Mesendoderm (in vitro differentiated cells): Measurements from ENCODE around the gene TAF1C.

ENCODE experiments used
- DNase-seq: peaks from one replicate; pipeline ENCODE4 v3.0.0; 2013
- H2AK5ac ChIP-seq: 2 replicates; pipeline ENCODE4 v1.6.1; 2013; ENCODE audit warnings: low read length, inconsistent platforms
- H2BK120ac ChIP-seq: 2 replicates; pipeline ENCODE4 v1.6.1; 2013; ENCODE audit warnings: low read depth, mild to moderate bottlenecking, low read length, moderate library complexity, mixed read lengths
- H2BK15ac ChIP-seq: replicated peaks from 2 replicates; pipeline ENCODE4 v1.6.1; 2013; ENCODE audit warnings: low read depth, mild to moderate bottlenecking, moderate library complexity
- H2BK5ac ChIP-seq: 2 replicates; pipeline ENCODE4 v1.6.1; 2013; ENCODE audit warnings: low read length, inconsistent platforms
- H3K18ac ChIP-seq: 2 replicates; pipeline ENCODE4 v1.6.1; 2013; ENCODE audit warnings: mild to moderate bottlenecking, low read length, mixed read lengths
- H3K23ac ChIP-seq: one replicate; pipeline ENCODE4 v1.6.1; 2013; ENCODE audit warnings: low read length
- H3K27ac ChIP-seq: 2 replicates; pipeline ENCODE4 v1.5.1; 2013; ENCODE audit warnings: low read depth, mild to moderate bottlenecking, inconsistent platforms, low read length, moderate library complexity
- H3K27me3 ChIP-seq: 2 replicates; pipeline ENCODE4 v1.6.1; 2013; ENCODE audit warnings: low read length, control low read depth, mild to moderate bottlenecking, inconsistent platforms; ENCODE audit not compliant: insufficient read depth, poor library complexity
- H3K36me3 ChIP-seq: 2 replicates; pipeline ENCODE4 v1.6.1; 2013; ENCODE audit warnings: low read length, inconsistent platforms; ENCODE audit not compliant: control insufficient read depth, insufficient read depth
- H3K4ac ChIP-seq: one replicate; pipeline ENCODE4 v1.6.1; 2013; ENCODE audit warnings: low read depth, mild to moderate bottlenecking, low read length, moderate library complexity
- H3K4me1 ChIP-seq: 2 replicates; pipeline ENCODE4 v1.6.1; 2013; ENCODE audit warnings: low read depth, low read length, inconsistent platforms; ENCODE audit not compliant: control insufficient read depth
- H3K4me2 ChIP-seq: 2 replicates; pipeline ENCODE4 v1.6.1; 2013; ENCODE audit warnings: low read length
- H3K4me3 ChIP-seq: 2 replicates; pipeline ENCODE4 v1.5.1; 2013; ENCODE audit warnings: mild to moderate bottlenecking, low read length
- H3K56ac ChIP-seq: one replicate; pipeline ENCODE4 v1.6.1; 2013; ENCODE audit warnings: low read length
- H3K79me1 ChIP-seq: 2 replicates; pipeline ENCODE4 v1.6.1; 2013; ENCODE audit warnings: low read length, inconsistent platforms
- H3K79me2 ChIP-seq: 2 replicates; pipeline ENCODE4 v1.6.1; 2013; ENCODE audit warnings: mild to moderate bottlenecking, low read length; ENCODE audit not compliant: control insufficient read depth, insufficient read depth
- H3K9ac ChIP-seq: 2 replicates; pipeline ENCODE4 v1.6.1; 2013; ENCODE audit warnings: low read length, inconsistent platforms
- H4K5ac ChIP-seq: one replicate; pipeline ENCODE4 v1.6.1; 2013; ENCODE audit warnings: low read length
- H4K8ac ChIP-seq: one replicate; pipeline ENCODE4 v1.6.1; 2013; ENCODE audit warnings: low read depth, mild to moderate bottlenecking, control low read depth, low read length, moderate library complexity
- WGBS: extraction: QIAGEN DNeasy Blood & Tissue Kit; methylation state at CpG from one replicate; pipeline ENCODE4 v1.1.7; 2013; ENCODE audit warnings: low lambda C conversion rate, missing lambda C conversion rate; ENCODE audit not compliant: insufficient coverage; ENCODE audit errors: extremely low coverage; 5-methylcytosine and 5-hydroxymethylcytosine counted together

The TAF1C gene

DNA sequence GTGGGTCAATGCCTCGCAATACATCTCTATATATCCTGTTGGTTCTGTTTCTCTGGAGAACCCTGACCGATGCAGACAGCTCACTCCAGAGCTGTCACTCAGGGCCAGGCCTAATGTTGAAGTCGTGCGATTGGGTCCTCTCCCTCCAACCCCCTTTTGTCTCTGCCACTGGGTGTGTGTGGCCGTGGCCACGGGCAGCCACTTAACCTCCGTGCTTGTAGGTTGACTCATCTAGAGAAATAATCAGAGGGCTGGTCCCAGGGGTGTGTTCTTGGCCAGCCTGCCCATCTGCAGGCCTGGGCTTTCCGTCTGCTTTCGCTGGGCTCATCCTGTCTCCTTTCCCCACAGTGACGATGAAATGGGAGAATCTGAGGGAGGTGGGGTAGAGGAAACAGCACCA is 11.5 kb upstream of the TAF1C start:
- Histone ChIP-seq H2BK120ac (no peak overlapping the region), H3K9ac (no peak overlapping the region), H3K27ac (no peak overlapping the region), H4K5ac (no peak overlapping the region), H3K4me3 (no peak overlapping the region), H3K4me1 (no peaks in the 10 kb centered on the region), H3K36me3 (no peaks in the 10 kb centered on the region), H3K27me3 (no peaks in the 10 kb centered on the region), H3K18ac (no peak overlapping the region), H3K4ac (no peak overlapping the region), H3K4me2 (no peak overlapping the region), H3K79me2 (no peaks in the 10 kb centered on the region), H3K56ac (no peak overlapping the region), H2BK15ac (no peak overlapping the region), H4K8ac (no peak overlapping the region), H3K23ac (no peak overlapping the region), H2AK5ac (no peak overlapping the region), H2BK5ac (no peak overlapping the region), H3K79me1 (no peaks in the 10 kb centered on the region)
- WGBS = no CpG with 5 or more reads among the region's 10 CpGs
- no peak for DNase-seq

DNA sequence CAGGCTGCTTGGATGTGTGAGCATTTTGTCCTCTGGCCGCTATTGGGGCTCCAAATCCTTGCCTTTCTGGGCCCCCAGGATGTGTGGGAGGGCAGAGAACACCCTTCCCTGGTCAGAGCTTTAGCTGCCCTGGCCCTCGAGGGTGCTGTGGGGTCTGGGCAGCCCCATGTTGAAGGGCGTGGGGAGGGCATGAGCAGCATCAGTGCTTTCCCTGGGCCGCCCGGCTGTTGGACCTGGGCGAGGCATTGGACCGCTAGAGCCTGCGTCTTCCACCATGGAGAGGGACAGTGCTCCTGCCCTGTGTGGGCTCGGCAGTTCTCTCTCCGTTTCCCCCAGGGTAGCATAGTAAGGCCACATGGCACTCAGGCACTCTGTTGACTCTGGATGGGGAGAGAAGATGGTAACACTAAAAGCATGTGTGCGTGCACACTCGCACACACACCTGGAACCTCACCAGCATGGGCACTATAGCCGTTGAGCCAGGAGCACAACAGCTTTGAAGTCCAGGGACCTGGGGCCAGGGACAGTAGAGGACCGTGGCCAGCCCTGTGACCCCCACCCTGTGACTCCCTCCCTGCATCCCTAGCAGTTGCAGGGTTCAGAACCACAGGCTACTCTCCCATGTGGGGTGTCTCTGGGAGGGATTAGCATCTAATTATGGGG is 10.7 kb upstream of the TAF1C start:
- no peaks in the 10 kb centered on the region for H3K27me3 ChIP-seq
- H3K79me1 ChIP-seq = no peaks in the 10 kb centered on the region
- no peak overlapping the region for H4K5ac ChIP-seq
- H3K4me3 ChIP-seq = no peak overlapping the region
- no peak overlapping the region for H2BK15ac ChIP-seq
- no peaks in the 10 kb centered on the region for H3K79me2 ChIP-seq
- no peaks in the 10 kb centered on the region for H3K36me3 ChIP-seq
- no peak overlapping the region for H3K4me2 ChIP-seq
- H2AK5ac ChIP-seq = no peak overlapping the region
- H4K8ac ChIP-seq = no peak overlapping the region
- H3K9ac ChIP-seq = no peak overlapping the region
- H2BK5ac ChIP-seq = no peak overlapping the region
- no peak overlapping the region for H2BK120ac ChIP-seq
- H3K4ac ChIP-seq = no peak overlapping the region
- no peak for DNase-seq
- no peak overlapping the region for H3K27ac ChIP-seq
- H3K4me1 ChIP-seq = no peaks in the 10 kb centered on the region
- no peak overlapping the region for H3K23ac ChIP-seq
- WGBS = no CpG with 5 or more reads among the region's 14 CpGs
- no peak overlapping the region for H3K18ac ChIP-seq
- H3K56ac ChIP-seq = no peak overlapping the region

DNA sequence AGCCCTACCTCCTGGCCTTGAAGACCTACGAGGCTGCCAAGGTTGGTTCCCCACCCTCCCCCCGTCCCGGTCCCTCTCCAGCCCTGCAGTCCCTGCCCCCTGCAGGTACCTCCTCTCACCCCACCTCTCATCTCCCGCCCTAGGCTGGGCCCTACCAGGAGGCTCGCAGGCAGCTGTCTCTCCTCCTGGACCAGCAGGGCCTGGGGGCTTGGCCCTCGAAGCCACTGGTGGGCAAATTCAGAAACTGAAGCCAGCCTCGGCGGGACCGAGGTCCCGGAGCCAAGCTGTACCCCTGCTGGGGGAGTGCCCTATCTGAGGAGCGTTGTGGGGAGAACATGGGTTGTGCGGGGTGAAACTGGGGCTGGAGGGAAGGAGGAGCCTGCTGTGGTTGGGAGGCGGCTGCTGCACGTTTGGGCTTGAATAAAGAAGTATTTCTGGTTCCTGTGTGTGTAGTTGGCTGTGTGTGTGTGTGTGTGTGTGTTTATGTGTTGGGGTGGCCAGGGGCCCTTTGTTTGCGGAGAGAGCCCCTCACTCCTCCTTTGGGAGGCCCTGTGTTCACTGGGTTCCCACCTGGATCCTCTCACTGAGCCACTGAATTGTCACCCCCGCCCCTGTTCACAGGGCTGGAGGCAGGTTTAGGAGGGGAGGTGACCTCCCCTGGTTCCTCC is 10.0 kb upstream of the TAF1C start:
- Histone ChIP-seq H2BK5ac (no peak overlapping the region), H3K4me3 (no peak overlapping the region), H3K79me2 (no peaks in the 10 kb centered on the region), H3K4me2 (no peak overlapping the region), H2BK15ac (no peak overlapping the region), H2AK5ac (no peak overlapping the region), H4K8ac (no peak overlapping the region), H2BK120ac (no peak overlapping the region), H3K18ac (no peak overlapping the region), H3K23ac (no peak overlapping the region), H3K56ac (no peak overlapping the region), H3K27me3 (no peaks in the 10 kb centered on the region), H3K4me1 (no peaks in the 10 kb centered on the region), H3K27ac (no peak overlapping the region), H4K5ac (no peak overlapping the region), H3K36me3 (no peaks in the 10 kb centered on the region), H3K9ac (no peak overlapping the region), H3K79me1 (no peaks in the 10 kb centered on the region), H3K4ac (no peak overlapping the region)
- no CpG with 5 or more reads among the region's 16 CpGs for WGBS
- DNase-seq = no peak

DNA sequence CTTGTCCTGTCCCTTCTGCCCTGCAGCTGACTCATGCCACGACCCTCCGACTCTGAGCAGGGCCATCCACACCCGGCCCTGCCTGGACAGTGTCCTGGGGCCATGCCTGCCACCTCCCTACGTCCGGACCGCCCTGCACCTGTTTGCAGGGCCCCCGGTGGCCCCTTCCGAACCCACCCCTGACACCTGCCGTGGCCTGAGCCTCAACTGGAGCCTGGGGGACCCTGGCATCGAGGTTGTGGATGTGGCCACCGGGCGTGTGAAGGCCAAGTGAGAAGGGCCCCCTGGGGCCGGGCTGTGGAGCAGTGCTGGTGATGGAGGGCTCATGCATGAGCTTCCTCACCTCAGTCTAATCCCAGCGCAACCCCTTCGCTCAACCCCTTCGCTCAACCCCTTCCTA is 9.2 kb upstream of the TAF1C start:
- no peak overlapping the region for H3K18ac ChIP-seq
- no peaks in the 10 kb centered on the region for H3K79me2 ChIP-seq
- no peak overlapping the region for H2AK5ac ChIP-seq
- no peak overlapping the region for H2BK120ac ChIP-seq
- no peak overlapping the region for H3K4me3 ChIP-seq
- H2BK15ac ChIP-seq = no peak overlapping the region
- H3K4me2 ChIP-seq = no peak overlapping the region
- no peaks in the 10 kb centered on the region for H3K4me1 ChIP-seq
- H3K27me3 ChIP-seq = no peaks in the 10 kb centered on the region
- H4K8ac ChIP-seq = no peak overlapping the region
- H3K79me1 ChIP-seq = no peaks in the 10 kb centered on the region
- H3K36me3 ChIP-seq = no peaks in the 10 kb centered on the region
- no peak overlapping the region for H3K9ac ChIP-seq
- WGBS = no CpG with 5 or more reads among the region's 16 CpGs
- H3K23ac ChIP-seq = no peak overlapping the region
- no peak overlapping the region for H3K56ac ChIP-seq
- H3K27ac ChIP-seq = no peak overlapping the region
- no peak overlapping the region for H4K5ac ChIP-seq
- DNase-seq = no peak
- no peak overlapping the region for H2BK5ac ChIP-seq
- no peak overlapping the region for H3K4ac ChIP-seq

DNA sequence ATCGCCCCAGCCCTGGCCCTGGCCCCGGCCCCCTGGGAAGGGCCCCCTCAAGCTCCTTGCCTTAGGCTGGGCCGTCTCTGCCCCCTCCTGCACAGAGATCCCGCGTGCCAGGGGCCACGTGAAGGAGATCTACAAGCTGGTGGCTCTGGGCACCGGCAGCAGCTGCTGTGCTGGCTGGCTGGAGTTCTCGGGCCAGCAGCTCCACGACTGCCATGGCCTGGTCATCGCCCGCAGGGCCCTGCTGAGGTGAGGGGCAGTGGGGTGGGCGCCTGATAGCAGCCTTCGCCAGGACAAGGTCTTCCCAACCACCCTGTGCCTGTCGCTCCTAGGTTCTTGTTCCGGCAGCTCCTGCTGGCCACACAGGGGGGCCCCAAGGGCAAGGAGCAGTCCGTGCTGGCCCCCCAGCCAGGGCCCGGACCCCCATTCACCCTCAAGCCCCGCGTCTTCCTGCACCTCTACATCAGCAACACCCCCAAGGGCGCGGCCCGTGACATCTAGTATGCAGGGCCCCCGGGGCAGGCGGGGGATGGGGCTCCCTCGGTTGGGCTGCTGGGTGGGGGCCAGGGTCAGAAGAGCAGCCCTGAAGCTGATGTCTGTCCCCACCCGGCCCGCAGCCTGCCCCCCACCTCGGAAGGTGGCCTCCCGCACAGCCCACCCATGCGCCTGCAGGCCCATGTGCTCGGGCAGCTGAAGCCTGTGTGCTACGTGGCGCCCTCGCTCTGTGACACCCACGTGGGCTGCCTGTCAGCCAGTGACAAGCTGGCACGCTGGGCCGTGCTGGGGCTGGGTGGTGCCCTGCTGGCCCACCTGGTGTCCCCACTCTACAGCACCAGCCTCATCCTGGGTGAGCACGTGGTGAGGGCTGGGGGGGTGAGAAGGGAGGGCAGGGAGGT is 8.6 kb upstream of the TAF1C start:
- Histone ChIP-seq H3K56ac (no peak overlapping the region), H3K27me3 (no peaks in the 10 kb centered on the region), H3K27ac (no peak overlapping the region), H3K79me1 (no peaks in the 10 kb centered on the region), H2BK120ac (no peak overlapping the region), H2BK5ac (no peak overlapping the region), H3K4me1 (no peaks in the 10 kb centered on the region), H3K79me2 (no peaks in the 10 kb centered on the region), H3K4me2 (no peak overlapping the region), H3K36me3 (no peaks in the 10 kb centered on the region), H2BK15ac (no peak overlapping the region), H4K5ac (no peak overlapping the region), H3K23ac (no peak overlapping the region), H4K8ac (no peak overlapping the region), H3K9ac (no peak overlapping the region), H3K4ac (no peak overlapping the region), H2AK5ac (no peak overlapping the region), H3K18ac (no peak overlapping the region), H3K4me3 (no peak overlapping the region)
- no CpG with 5 or more reads among the region's 38 CpGs for WGBS
- no peak for DNase-seq
